Esophagus muscularis mucosa (tissue), 4 donors: ENCODE measurements around the gene ATIC.

Experiments used
- CTCF ChIP-seq, 3 experiments: fragments of 200-600 bp in 2 of 3; fragments of 450-650 bp in 1 of 3; sonication (generic) in 2 of 3; IDR thresholded peaks; one replicate each; pipeline ENCODE4 v1.5.1; 2017 to 2019; ENCODE audit warnings: antibody characterized with exemption in 3 of 3, mild to moderate bottlenecking in 2 of 3, moderate library complexity in 1 of 3
- EP300 ChIP-seq: sonication (generic); formaldehyde crosslinking; IDR thresholded peaks from one replicate; pipeline ENCODE4 v1.6.1; 2017; ENCODE audit warnings: antibody characterized with exemption
- POLR2A ChIP-seq: fragments of 450-650 bp; IDR thresholded peaks from one replicate; pipeline ENCODE4 v1.6.1; 2017; ENCODE audit warnings: antibody characterized with exemption, moderate library complexity, mild to moderate bottlenecking, low read depth
- POLR2AphosphoS5 ChIP-seq, 2 donors: sonication (generic); formaldehyde crosslinking; IDR thresholded peaks; one replicate each; pipeline ENCODE4 v1.6.1; 2017; ENCODE audit warnings: antibody characterized with exemption in 2 of 2

- no peak for TF ChIP-seq CTCF (IDR thresholded peaks at IDR 0.05)
- no peak for TF ChIP-seq EP300
- no peak for TF ChIP-seq POLR2A
- TF ChIP-seq POLR2AphosphoS5 (IDR thresholded peaks at IDR 0.05): no peak
Measured at GRCh38 chr2:215313255-215313613, 1.4 kb downstream of the ATIC start.
